AG20443 (cell line): ENCODE measurements around the gene SPTBN1.

Experiments
- DNase-seq: peaks from one replicate; pipeline ENCODE4 v3.0.0; 2012; ENCODE audit warnings: low spot score, mixed read lengths

Gene SPTBN1

DNA sequence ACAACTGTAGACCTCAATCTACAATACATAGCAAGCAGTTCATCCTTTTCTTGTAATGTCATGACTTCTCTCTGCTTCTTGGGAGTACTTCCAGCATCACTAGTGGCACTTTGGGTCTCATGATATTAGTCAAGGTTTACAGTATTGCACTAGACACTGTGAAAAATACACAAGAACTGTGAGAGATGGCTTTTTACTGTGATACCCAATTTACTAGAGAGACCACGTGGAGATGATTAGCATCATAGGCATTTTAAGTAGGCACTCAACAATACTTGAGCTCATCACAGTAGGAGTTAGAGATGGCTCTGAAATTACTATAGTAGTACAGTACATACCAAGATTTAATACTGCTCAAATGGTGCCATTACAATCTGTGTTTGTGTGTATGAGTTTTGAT lies 154.6 kb downstream of the SPTBN1 start:
- DNase-seq: no peak

GRCh38 chr2:54611830-54612545 lies 155.9 kb downstream of the SPTBN1 start:
- no peak for DNase-seq

DNA sequence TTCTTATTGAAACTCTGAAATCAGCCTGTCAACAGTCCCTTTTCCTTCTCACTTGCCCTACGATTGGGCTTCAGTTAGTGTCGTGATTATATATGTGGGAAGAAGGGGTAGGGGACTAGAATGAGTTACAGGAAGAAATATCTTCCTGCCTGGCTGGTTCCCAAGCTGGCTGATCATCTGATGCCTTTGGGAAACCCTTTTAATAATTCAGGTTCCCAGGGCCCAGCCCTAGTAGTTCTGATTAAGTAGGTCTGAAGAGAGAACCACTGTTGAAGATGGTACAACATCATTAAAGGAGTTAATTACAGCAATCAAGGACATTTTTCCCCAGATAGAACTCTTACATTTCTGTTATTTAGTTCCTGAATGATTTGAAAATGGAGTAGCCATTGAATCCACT lies 157.3 kb downstream of the SPTBN1 start:
- no peak for DNase-seq

GRCh38 chr2:54613794-54614257 lies 157.7 kb downstream of the SPTBN1 start:
- no peak for DNase-seq

DNA sequence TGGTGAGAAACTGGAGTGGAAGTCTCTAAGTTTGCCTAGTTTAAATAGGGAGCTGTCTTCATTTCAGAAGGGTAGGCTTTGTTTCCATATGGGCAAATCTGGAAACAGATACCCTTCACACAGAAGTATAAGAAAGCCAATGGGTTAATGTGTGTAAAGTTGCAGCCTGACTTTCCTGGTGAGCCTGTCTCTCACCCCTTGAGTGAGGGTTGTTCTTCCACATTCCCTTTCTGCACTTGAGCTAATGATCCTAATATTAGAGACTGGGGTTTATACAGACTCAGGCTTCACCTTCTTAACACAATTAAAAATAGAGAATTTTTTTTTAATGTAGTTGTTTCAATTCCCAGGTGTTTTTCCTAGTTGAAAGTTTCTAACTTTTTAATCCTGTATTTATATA lies 158.7 kb downstream of the SPTBN1 start:
- no peak for DNase-seq

DNA sequence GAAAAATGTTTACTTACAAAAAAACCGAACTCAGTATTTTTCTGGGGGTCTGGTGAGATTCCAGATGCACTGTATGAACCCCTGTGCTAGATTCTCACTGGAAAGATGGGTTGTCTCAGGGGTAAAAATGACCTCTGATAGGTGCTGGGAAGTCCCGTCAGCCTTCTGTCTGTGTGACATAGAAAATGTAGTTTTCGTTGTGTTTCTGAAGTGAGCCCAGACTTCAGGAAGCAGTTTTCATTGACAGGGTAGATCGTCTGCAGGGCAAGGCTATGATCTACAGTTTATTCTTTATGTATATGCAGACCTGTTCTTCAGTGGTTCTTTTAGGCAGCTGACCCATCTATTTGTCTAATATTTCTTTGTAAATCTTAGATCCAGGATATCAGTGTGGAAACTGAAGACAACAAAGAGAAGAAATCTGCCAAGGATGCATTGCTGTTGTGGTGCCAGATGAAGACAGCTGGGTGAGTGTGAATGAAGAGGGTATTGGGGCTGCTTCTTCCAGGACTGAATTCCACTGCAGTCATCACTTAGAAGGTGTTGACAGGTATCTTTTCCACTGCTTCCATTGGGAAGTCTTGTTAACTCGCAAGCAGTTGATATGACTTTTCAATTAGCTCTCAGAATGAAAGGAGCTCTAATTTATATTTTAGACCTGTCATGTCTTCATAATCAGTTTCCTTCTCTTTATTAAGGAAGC lies 159.9 kb downstream of the SPTBN1 start:
- DNase-seq: no peak

DNA sequence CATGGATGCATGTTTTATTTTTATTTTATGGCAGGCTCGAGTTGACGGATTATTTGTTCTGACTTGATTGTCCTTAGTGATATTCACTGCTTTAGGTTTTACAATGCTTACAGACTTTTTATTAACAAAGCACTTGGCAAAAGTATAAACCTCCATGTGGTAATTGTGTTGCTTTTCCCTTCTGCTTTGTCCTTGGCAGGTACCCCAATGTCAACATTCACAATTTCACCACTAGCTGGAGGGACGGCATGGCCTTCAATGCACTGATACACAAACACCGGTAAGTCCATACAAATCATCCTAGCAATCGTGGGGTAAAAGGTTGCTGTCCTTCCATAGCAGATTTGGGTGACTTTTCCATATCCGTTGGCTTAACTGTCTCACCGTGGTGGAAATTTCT lies 161.3 kb downstream of the SPTBN1 start:
- DNase-seq: no peak

- DNase-seq: no peak
Measured at GRCh38 chr2:54618646-54619565, 162.8 kb downstream of the SPTBN1 start.

GRCh38 chr2:54619660-54620231 lies 163.6 kb downstream of the SPTBN1 start:
- DNase-seq: no peak

GRCh38 chr2:54620948-54621347 lies 164.8 kb downstream of the SPTBN1 start:
- no peak for DNase-seq

- DNase-seq: no peak
Measured at GRCh38 chr2:54624591-54625071, 168.5 kb downstream of the SPTBN1 start.

- DNase-seq: no peak
Measured at GRCh38 chr2:54626131-54626530, 170.0 kb downstream of the SPTBN1 start.

GRCh38 chr2:54626884-54627283 lies 170.8 kb downstream of the SPTBN1 start:
- no peak for DNase-seq

GRCh38 chr2:54627973-54628372 lies 171.8 kb downstream of the SPTBN1 start:
- DNase-seq: no peak

DNA sequence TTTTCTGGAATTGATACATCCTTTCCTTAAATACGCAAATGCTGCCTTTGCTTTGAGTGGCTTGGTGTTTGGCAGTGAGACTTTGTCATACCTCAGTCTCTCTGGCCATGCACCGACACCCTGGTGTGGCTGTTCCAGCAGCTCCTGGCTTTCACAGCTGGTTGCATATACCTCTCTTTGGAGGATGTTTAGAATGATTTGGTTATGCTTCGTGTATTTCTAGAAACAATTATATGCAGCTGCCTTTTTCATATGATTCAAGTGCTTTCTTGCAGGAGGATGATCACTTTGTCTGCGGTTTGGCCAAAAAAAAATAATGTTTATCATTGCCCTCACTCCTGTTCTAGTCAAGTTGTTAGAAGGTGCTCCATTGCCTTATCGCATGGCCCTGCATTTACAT lies 172.3 kb downstream of the SPTBN1 start:
- no peak for DNase-seq

GRCh38 chr2:54628957-54629356 lies 172.8 kb downstream of the SPTBN1 start:
- no peak for DNase-seq

GRCh38 chr2:54629390-54629789 lies 173.3 kb downstream of the SPTBN1 start:
- no peak for DNase-seq

- peak; percentile 56 for DNase-seq
Measured at GRCh38 chr2:54629914-54630857, 174.1 kb downstream of the SPTBN1 start.

- no peak for DNase-seq
Measured at GRCh38 chr2:54630858-54631497, 174.9 kb downstream of the SPTBN1 start.

- DNase-seq: no peak
Measured at GRCh38 chr2:54631755-54632154, 175.6 kb downstream of the SPTBN1 start.
